Bone marrow (tissue), 2 donors: Measurements from ENCODE around the gene UBR2.
"Not testable (repeated sequence)": the region's sequence is repeated elsewhere in the genome, so short reads cannot be mapped to it uniquely, and the experiment has no call there.

Source experiments
- DNase-seq, 2 donors: peaks; one replicate each; lab custom pipeline; 2025; lab: John Stamatoyannopoulos, UW

The UBR2 gene

DNA sequence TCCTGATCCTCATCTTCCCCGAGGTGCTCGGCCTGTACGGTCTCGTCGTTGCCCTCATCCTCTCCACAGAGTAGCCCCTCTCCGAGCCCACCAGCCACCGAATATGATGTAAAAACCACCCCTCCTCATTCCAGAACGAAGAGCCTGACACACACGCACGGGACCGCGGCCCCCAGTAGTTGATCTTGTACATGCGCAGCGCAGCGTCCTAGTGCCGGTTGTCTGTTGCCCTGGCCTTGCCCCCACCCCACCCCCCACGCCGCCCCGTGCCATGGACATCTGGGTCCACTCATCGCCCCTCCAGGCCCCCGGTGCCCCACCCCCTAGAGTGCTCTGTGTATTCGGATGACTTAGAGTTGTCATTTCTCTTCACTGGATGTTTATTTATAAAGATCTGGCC is 163.8 kb downstream of the UBR2 start:
- DNase-seq = no peak

DNA sequence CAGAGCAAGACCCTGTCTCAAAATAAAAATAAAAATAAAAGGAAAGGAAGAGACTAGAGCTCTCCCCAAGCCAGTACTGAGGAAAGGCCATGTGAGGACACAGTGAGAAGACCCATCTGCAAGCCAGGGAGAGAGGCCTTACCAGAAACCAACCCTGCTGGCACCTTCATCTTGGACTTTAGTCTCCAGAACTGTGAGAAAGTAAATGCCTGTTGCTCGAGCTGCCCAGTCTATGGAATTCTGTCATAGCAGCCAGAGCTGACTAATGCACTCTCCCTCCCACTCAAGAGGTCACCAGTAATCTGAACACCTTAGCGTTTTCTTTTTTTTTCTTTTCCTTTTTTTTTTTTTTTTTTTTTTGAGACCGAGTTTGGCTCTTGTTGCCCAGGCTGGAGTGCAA is 165.9 kb downstream of the UBR2 start:
- no peak for DNase-seq

DNA sequence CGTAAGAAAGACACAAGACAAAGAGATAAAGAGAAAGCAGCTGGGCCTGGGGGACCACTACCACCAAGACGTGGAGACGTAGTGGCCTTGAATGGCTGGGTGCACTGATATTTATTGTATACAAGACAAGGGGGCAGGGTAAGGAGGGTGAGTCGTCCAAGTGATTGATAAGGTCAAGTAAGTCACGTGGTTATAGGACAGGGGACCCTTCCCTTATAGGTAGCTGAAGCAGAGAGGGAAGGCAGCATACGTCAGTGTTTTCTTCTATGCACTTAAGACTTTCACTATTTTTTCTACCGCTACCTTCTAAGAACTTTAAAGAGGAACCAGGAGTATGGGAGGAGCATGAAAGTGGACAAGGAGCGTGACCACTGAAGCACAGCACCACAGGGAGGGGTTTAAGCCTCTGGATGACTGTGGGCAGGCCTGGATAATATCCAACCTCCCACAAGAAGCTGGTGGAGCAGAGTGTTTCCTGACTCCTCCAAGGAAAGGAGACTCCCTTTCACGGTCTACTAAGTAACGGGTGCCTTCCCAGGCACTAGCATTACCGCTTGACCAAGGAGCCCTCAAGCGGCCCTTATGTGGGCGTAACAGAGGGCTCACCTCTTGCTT is 170.1 kb downstream of the UBR2 start:
- not testable (repeated sequence) for DNase-seq

DNA sequence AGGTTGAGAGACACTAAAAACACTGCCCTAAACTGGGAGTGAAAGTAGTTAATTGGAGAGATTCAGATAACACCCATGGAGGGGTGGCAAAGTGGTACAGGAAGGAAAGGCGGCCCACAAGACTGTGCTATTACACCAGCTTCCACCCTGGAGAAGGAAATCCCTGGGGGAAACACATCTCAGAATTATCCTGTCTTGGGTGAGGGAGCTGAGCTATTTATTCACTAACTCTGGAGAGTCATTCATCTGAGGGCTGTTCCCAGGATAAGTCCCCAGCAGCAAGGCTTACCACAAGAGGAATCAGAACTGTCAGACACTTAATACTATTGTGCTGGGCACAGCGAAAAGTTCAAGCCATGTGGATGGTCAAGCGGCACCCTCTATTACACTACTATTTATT is 172.1 kb downstream of the UBR2 start:
- DNase-seq = no peak

DNA sequence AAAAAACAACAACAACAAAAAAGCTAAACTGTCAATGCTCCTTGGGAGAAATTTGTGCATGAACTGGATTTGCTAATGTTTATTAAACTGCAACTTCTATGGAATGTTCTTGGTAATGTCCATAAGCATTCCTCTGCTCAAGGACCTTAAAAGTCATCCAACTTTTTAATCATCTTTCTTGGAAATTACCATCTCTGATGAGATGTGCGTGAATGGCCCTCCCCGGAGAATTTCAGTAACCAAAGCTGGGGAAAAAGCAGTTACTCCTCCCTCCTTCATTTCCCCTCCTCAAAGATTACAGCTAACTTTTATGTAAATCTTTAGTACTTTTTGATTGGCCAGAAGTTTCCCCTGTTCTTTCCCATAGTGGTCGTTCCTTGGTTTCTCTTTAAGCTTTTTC is 176.9 kb downstream of the UBR2 start:
- DNase-seq = no peak

DNA sequence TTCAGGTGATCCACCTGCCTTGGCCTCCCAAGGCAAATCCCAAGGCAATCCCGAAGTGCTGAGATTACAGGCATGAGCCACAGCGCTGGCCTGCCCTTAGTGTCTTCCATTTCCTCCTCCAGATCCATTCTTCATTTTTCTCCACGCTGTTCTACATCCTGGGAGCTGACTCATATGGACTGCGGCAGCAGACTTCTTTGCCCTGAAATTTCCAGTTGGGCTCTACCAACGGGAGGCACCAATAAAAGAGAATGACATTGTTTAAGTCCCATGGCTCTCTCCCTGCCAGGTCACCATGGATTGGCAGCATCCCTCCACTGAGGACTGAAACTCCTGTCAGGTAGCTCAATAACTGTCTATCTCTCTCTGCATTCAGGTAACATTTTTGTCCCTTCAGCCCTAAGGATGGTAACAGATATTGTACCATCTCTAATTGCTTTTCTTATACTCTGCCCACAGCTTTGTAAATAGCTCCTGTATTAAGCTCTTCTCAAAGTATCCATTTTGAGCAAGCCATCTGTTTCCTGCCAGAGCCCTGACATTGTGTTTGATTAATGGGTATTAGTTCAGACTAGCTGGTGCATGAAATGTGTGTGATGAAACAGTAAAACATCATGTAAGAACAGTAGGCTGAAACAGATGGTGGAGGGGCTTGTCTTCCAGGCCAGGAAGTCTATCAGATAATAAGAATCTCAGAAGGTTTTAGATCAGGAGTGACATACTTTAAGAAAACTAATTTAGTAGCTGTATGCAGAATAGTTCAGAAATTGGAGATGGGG is 178.5 kb downstream of the UBR2 start:
- peak in 1 of 2 donors; percentile 86 for DNase-seq
